Activated CD4-positive, CD25-positive, alpha-beta regulatory T cell treated with anti-CD3 and anti-CD28 coated beads, Interleukin-2, amount 50 U/mL, for 72 hours (primary cell): Measurements from ENCODE around the gene SYNM.

ENCODE experiments used
- DNase-seq: peaks from one replicate; pipeline ENCODE4 v3.0.0; 2021

Gene SYNM

DNA sequence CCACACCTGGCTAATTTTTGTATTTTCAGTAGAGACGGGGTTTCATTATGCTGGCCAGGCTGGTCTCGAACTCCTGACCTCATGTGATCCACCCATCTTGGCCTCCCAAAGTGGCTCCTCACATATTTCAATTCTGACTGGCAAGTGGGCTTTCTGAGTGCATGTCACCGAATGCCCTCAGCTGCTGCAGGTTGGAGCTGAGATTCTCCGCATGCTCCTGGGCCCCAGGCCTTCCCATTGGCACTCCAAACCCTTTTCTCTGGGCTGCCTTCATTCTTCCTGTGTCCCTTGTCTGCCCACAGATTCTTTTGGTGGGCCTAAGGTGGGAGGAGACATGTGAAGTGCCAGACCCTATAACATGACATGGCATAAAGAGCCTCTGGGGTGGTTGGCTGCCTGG is 67.3 kb downstream of the SYNM start:
- no peak for DNase-seq

DNA sequence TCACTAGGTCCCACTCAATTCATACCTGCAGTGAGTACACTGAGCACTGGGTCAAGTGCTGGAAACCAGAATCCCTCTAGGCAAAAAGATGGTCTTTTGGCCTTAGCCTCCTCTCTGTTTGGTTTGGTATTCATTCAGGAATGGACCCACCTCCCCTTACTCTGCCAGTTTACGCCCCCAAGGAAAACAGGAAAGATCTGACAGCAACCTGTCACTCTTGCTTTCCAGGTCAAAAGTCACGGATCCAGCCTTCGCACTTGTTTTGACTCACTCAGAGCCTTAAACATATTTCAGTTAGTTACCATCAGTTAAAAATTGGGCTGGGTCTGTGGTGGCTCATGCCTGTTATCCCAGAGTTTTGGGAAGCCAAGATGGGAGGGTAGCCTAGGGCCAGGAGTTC is 68.1 kb downstream of the SYNM start:
- no peak for DNase-seq

DNA sequence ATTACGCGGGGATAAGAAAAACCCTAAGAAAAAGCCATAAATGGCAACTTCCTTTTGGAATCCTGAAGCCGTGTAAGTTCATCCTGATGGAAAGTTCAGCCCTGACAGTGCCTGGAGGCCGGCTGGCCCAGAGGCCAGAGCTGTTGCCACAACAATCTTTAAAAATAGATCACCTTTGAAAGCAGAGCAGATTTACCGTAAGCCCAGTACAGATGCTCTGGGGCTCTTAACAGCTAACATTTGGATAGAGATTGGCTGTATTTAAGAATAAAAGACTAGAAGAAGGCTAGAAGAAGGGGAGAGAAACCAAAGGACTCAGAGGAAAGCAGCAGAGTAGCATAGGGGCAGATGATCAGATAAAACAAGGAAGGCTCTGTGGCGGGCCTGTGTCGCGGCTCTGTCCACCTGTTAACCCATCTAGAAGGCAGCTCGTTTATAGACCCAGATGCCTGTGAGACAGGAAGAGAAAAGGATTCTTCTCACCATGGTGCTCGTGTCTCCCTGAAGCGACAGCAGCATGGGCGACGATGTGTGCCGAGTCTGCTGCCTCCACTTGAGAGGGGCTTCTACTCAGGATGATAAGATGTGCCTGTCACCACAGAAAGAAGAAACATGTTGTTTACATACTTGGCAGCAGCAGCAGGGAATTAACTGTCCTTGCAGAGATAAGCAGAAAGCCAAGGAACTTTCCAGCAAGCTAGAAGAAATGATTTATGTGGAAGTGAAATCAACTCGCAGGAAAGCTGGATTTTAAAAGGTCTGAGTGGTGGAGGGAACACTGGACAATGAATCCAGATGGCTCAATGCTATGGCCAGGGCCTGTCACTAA is 69.9 kb downstream of the SYNM start:
- DNase-seq = no peak

DNA sequence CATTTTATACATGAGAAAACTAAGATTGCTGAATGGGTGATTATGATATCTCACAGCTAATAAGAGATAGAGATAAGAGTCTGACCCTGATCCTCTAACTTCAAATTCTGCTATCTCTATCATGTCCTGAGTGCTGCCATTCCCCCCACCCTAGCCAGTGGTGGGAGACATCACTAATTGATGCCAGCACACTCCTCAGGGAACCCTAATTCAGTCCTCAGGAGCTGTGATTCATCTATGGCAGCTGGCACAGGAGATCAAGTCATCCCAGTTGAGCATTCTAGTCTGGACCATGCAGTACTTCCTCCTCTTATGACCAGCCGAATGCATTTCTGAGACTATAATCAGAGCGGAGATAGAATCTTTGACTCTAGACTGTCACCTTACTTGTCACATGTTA is 71.9 kb downstream of the SYNM start:
- no peak for DNase-seq

DNA sequence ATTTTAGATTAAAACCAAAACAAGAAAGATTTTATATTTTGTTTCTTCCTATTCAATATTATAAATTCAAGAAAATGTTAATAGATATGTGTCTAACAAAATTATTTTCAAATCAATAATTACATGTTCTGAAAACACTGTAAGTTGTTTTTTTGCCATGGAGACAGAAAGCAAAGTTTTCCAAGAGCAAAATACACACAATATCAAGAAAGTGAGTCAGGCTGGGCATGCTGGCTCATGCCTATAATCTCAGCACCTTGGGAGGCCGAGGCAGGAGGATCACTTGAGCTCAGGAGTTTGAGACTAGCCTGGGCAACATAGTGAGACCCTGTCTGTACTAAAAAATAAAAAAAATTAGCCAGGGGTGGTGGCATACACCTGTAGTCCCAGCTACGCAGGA is 72.8 kb downstream of the SYNM start:
- DNase-seq = no peak

DNA sequence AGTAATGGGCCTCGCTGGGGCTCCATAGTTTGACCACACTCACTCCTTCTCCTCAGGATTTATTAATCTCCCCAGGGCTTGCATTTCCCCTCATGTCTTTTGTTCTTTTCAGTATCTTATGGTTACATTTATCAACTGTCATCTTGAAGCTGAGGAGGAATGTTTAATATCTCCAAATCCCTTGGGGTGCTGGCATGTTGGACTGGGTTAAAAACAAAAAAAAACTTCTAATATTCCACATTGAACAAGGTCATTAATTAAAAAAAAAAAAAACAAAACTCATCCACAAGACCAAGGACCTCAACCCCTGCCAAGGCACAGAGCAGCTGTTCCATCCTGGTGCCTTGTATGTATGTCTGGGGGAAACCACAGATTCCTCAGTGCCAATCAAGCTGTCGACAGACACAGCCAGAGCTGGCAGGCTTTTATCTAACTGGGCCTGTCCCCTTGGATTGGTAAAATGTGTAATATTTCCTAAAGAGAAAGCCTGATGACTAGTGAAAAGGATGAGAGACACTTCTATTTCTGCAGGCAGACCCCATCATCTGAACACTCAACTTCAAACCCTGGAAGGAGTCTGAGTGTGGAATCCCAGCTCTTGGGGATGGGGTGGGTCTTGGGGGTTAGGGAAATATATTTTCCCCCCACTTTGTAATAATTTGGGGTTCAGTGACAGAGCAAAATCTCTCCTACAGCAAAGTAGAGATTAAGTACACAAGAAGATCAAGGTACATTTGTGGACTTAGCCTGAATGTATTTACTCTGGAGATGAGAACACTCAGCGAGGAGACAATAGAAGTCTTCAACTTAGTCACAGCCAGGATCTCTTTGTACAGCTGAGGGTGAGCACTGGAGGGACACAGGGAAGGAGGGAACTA is 75.4 kb downstream of the SYNM start:
- no peak for DNase-seq

DNA sequence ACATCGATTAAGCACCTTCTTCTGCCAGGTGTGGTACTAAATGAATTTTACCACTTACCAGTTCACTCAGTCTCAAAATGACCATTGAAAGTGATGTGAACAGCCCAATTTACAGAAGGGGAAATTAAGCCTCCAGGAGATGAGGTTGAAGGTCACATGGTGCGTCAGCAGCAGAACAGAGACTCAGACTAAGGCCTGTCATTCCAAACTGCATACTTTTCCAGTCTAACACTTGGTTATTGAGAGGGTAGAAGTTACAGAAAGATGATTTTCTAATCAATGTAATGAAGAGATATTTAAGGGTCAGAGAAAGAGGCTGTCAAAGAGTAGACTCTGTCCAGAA is 76.1 kb downstream of the SYNM start:
- no peak for DNase-seq

DNA sequence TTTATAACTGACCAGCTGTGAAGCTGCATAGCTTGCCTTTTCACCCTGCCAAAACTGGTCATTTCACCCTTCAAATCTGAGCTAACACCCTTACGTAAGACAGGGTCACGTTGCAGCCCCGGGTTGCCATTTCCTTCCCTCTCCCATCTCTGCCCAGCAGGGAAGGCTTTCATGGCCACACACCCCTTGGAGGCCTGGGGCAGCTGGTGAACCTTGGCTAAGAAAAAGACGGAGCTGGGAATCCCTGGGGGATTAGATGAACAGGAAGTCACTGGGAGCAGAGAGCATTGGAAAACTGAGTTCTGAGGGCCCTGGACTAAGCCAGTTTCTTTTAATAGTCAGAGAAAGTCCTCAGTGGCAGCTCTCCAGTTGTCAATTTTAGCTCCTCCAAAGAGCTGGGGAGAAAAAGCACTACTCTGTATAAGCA is 76.7 kb downstream of the SYNM start:
- DNase-seq = no peak

DNA sequence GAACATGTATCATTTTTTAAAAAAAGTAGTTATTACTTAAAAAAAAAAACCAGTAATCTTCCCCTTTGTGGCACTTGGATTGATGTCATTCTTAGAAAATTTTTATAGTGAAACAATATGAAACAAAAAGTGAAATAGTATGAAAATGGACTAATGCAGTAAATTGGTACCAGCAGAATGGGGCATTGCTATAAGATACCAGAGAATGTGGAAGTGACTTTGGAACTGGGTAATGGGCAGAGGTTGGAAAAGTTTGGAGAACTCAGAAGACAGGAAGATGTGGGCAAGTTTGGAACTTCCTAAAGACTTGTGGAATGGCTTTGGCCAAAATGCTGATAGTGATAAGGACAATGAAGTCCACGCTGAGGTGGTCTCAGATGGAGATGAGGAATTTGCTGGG is 77.9 kb downstream of the SYNM start:
- no peak for DNase-seq
